HG03558 (cell line): Measurements from ENCODE around the gene BRD1.

Source experiments
- ATAC-seq: cut with Tn5 transposase; IDR thresholded peaks from one replicate; pipeline ENCODE4 v1.9.1; 2021; ENCODE audit warnings: moderate number of reproducible peaks; ENCODE audit not compliant: unreplicated experiment; ENCODE audit errors: extremely low read depth

The BRD1 gene

GRCh38 chr22:49827853-49828598 is at the start of gene BRD1:
TSS of gene BRD1 (minus strand) at chr22:49827873. CDS start at chr22:49824317, 3,556 bp downstream.
- ATAC-seq, result no peak

- no peak for ATAC-seq
These were observed 45.7 kb upstream of the BRD1 start for GRCh38 chr22:49873228-49873940.

- no peak for ATAC-seq
These were observed 44.7 kb upstream of the BRD1 start for GRCh38 chr22:49872347-49872746.

GRCh38 chr22:49871482-49871881 is 43.8 kb upstream of the BRD1 start:
- ATAC-seq, result no peak

GRCh38 chr22:49869845-49870712 is 42.4 kb upstream of the BRD1 start:
- ATAC-seq, result no peak

- no peak for ATAC-seq
These were observed 41.6 kb upstream of the BRD1 start for GRCh38 chr22:49869086-49869830.

- ATAC-seq, result no peak
These were observed 39.9 kb upstream of the BRD1 start for GRCh38 chr22:49867303-49868265.

GRCh38 chr22:49866646-49867045 is 39.0 kb upstream of the BRD1 start:
- no peak for ATAC-seq

- no peak for ATAC-seq
These were observed 38.5 kb upstream of the BRD1 start for GRCh38 chr22:49866134-49866533.

- ATAC-seq, result no peak
These were observed 37.5 kb upstream of the BRD1 start for GRCh38 chr22:49865156-49865555.

- ATAC-seq, result no peak
These were observed 36.3 kb upstream of the BRD1 start for GRCh38 chr22:49863931-49864330.

GRCh38 chr22:49862496-49862776 is 34.8 kb upstream of the BRD1 start:
- ATAC-seq, result no peak

- no peak for ATAC-seq
These were observed 34.2 kb upstream of the BRD1 start for GRCh38 chr22:49861642-49862495.

- no peak for ATAC-seq
These were observed 31.2 kb upstream of the BRD1 start for GRCh38 chr22:49858827-49859226.

GRCh38 chr22:49856766-49857618 is 29.3 kb upstream of the BRD1 start:
- ATAC-seq, result no peak

- ATAC-seq, result no peak
These were observed 28.7 kb upstream of the BRD1 start for GRCh38 chr22:49856343-49856742.

- no peak for ATAC-seq
These were observed 27.7 kb upstream of the BRD1 start for GRCh38 chr22:49855251-49855911.
